ENCODE data around the gene TRIP10. TPM values are rescaled to one million over a fixed set of nuclear protein-coding genes. Genes with fewer than 3 reads are reported as not detected.

The TRIP10 gene
- total RNA-seq, 1 donor from 2014 or later: 53.0 TPM

DNA sequence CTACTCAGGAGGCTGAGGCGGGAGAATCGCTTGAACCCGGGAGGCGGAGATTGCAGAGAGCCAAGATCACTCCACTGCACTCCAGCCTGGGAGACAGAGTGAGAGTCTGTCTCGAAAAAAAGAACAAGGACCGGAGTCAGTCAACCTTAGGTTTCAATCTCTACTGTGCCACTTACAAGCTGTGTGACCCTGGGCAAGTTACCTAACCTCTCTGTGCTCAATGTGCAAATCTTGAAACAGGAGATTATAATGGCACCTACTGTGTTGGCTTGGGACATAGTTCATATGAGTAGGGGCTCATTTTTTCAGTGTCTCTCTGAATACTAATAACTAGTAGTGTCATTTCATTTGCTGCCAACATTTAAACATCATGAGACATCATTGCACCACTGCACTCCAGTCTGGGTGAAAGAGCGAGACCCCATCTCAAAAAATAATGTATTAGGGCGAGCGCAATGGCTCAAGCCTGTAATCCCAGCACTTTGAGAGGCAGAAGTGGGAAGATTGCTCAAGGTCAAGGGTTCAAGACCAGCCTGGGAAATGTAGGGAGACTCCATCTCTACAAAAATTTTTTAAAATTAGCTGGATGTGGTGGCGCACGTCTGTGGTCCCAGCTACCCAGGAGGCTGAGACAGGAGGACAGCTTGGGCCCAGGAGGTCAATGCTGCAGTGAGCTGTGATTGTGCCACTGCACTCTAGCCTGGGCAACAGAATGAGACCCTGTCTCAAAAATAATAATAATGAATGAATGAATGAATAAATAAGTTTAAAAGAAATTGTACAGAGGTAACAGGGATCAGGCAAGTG is 24.5 kb upstream of the TRIP10 start:
- H3K4me3 Mint-ChIP-seq: no peak overlapping the region
- Histone ChIP-seq H3K4me2 (no peak overlapping the region), H3K4me1 (no peaks in the 10 kb centered on the region), H4K20me1 (ENCODE audit: low read depth) (no peaks in the 10 kb centered on the region), H3K27ac (no peak overlapping the region), H3K9me3 (ENCODE audit: low read depth) (no peaks in the 10 kb centered on the region), H3K79me2 (ENCODE audit: low read depth) (no peaks in the 10 kb centered on the region), H3K27me3 (peaks cover 23% of the 10 kb centered on the region), H3K9ac (no peak overlapping the region), H2AFZ (replicated peaks) (no peak overlapping the region), H3F3A (ENCODE audit: low read depth) (peaks cover 4% of the 10 kb centered on the region), H3K4me3 (no peak overlapping the region), H3K36me3 (no peaks in the 10 kb centered on the region)
- TF ChIP-seq EZH2phosphoT487 (IDR thresholded peaks at IDR 0.05) (no peak), EZH2 (IDR thresholded peaks at IDR 0.05) (no peak)
- TF ChIP-seq, protein P1, sequence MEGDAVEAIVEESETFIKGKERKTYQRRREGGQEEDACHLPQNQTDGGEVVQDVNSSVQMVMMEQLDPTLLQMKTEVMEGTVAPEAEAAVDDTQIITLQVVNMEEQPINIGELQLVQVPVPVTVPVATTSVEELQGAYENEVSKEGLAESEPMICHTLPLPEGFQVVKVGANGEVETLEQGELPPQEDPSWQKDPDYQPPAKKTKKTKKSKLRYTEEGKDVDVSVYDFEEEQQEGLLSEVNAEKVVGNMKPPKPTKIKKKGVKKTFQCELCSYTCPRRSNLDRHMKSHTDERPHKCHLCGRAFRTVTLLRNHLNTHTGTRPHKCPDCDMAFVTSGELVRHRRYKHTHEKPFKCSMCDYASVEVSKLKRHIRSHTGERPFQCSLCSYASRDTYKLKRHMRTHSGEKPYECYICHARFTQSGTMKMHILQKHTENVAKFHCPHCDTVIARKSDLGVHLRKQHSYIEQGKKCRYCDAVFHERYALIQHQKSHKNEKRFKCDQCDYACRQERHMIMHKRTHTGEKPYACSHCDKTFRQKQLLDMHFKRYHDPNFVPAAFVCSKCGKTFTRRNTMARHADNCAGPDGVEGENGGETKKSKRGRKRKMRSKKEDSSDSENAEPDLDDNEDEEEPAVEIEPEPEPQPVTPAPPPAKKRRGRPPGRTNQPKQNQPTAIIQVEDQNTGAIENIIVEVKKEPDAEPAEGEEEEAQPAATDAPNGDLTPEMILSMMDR (IDR thresholded peaks at IDR 0.05): no peak
- H3K27ac Mint-ChIP-seq: no peak overlapping the region
- no peaks in the 10 kb centered on the region for H3K36me3 Mint-ChIP-seq
- peaks cover 5% of the 10 kb centered on the region for H3K4me1 Mint-ChIP-seq
- H3K9me3 Mint-ChIP-seq: peaks cover 8% of the 10 kb centered on the region
- no peak for DNase-seq (ENCODE audit: low spot score)
- H3K27me3 Mint-ChIP-seq (ENCODE audit: insufficient read depth, low read depth): peaks cover 39% of the 10 kb centered on the region

DNA sequence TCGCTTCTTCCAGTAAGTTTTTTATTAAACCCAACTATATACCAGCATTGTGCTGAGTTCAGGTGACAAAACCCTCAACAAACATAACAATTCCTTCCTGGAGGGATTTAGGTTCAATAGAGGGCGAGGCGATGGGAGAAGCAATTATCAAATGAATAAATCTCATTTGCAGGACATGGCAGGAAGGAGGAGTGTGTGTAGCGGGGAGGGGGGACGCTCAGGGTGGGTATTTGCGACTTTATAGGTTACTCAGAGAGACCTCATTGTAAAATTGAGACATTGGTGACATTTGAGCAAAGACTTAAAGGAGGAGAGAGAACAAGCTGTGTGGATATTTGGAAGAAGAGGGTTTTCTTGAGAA is 22.9 kb upstream of the TRIP10 start:
- Mint-ChIP-seq H3K4me1 (peaks cover 5% of the 10 kb centered on the region), H3K27ac (no peak overlapping the region), H3K4me3 (no peak overlapping the region), H3K27me3 (ENCODE audit: insufficient read depth, low read depth) (peaks cover 28% of the 10 kb centered on the region), H3K9me3 (peaks cover 8% of the 10 kb centered on the region), H3K36me3 (no peaks in the 10 kb centered on the region)
- H3K4me1 ChIP-seq: no peaks in the 10 kb centered on the region
- no peak overlapping the region for H2AFZ ChIP-seq (replicated peaks)
- DNase-seq (ENCODE audit: low spot score): no peak
- H3K4me2 ChIP-seq: no peak overlapping the region
- H3K27me3 ChIP-seq: peaks cover 6% of the 10 kb centered on the region
- no peaks in the 10 kb centered on the region for H3K36me3 ChIP-seq
- TF ChIP-seq, protein P1 (IDR thresholded peaks at IDR 0.05): no peak
- no peak for TF ChIP-seq EZH2phosphoT487 (IDR thresholded peaks at IDR 0.05)
- no peak for TF ChIP-seq EZH2 (IDR thresholded peaks at IDR 0.05)
- H3K9ac ChIP-seq: no peak overlapping the region
- no peaks in the 10 kb centered on the region for H4K20me1 ChIP-seq (ENCODE audit: low read depth)
- H3K4me3 ChIP-seq: no peak overlapping the region
- no peak overlapping the region for H3K27ac ChIP-seq
- H3F3A ChIP-seq (ENCODE audit: low read depth): peaks cover 4% of the 10 kb centered on the region
- H3K9me3 ChIP-seq (ENCODE audit: low read depth): no peaks in the 10 kb centered on the region
- no peaks in the 10 kb centered on the region for H3K79me2 ChIP-seq (ENCODE audit: low read depth)

GRCh38 chr19:6717036-6717435 is 22.4 kb upstream of the TRIP10 start:
- H3K27me3 ChIP-seq: peaks cover 2% of the 10 kb centered on the region
- H3K36me3 Mint-ChIP-seq: no peaks in the 10 kb centered on the region
- H3K27me3 Mint-ChIP-seq (ENCODE audit: insufficient read depth, low read depth): peaks cover 25% of the 10 kb centered on the region
- no peak overlapping the region for H3K4me2 ChIP-seq
- no peaks in the 10 kb centered on the region for H3K4me1 ChIP-seq
- TF ChIP-seq EZH2phosphoT487 (IDR thresholded peaks at IDR 0.05): no peak
- TF ChIP-seq, protein P1 (IDR thresholded peaks at IDR 0.05): peak; percentile 9
- H3K36me3 ChIP-seq: no peaks in the 10 kb centered on the region
- peak overlapping the region; percentile 52 for H3K4me3 Mint-ChIP-seq
- H3K79me2 ChIP-seq (ENCODE audit: low read depth): no peaks in the 10 kb centered on the region
- H3K4me1 Mint-ChIP-seq: peaks cover 5% of the 10 kb centered on the region
- no peaks in the 10 kb centered on the region for H3K9me3 ChIP-seq (ENCODE audit: low read depth)
- no peak overlapping the region for H3K27ac ChIP-seq
- peaks cover 8% of the 10 kb centered on the region for H3K9me3 Mint-ChIP-seq
- H3K4me3 ChIP-seq: no peak overlapping the region
- peaks cover 4% of the 10 kb centered on the region for H3F3A ChIP-seq (ENCODE audit: low read depth)
- no peak overlapping the region for H2AFZ ChIP-seq (replicated peaks)
- DNase-seq (ENCODE audit: low spot score): no peak
- H3K9ac ChIP-seq: no peak overlapping the region
- H4K20me1 ChIP-seq (ENCODE audit: low read depth): no peaks in the 10 kb centered on the region
- no peak overlapping the region for H3K27ac Mint-ChIP-seq
